ENCODE results near the gene CCR7.

- TF ChIP-seq POLR2A (IDR thresholded peaks at IDR 0.05) (no peak), CTCF (IDR thresholded peaks at IDR 0.05) (no peak)
Observed at GRCh38 chr17:40600486-40601046, 35.3 kb upstream of the CCR7 start.

Measured in tibial nerve (tissue), 3 donors.